NCI-H1105 (cell line): ENCODE measurements around the gene MRGPRG.
"Not testable (repeated sequence)": the region's sequence is repeated elsewhere in the genome, so short reads cannot be mapped to it uniquely, and the experiment has no call there.

Experiments used
- DNase-seq: peaks from one replicate; lab custom pipeline; 2025; lab: John Stamatoyannopoulos, UW

Gene MRGPRG

DNA sequence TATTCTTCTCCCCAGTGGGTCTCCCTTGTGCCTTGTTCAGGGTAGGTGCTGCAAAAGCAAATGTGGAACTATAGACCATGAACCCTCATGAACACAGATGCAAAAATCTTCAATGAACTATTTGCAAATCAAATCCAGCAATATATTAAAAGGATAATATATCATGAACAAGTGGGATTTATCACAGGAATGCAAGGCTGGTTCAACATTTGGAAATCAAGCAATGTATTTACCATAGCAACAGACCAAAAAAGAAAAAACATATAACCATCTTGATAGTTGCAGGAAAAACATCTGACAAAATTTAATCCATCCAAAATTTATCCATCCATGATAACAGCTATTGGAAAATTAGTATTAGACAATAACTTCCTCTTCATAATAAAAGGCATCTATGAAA lies 42.1 kb downstream of the MRGPRG start:
- DNase-seq = no peak

DNA sequence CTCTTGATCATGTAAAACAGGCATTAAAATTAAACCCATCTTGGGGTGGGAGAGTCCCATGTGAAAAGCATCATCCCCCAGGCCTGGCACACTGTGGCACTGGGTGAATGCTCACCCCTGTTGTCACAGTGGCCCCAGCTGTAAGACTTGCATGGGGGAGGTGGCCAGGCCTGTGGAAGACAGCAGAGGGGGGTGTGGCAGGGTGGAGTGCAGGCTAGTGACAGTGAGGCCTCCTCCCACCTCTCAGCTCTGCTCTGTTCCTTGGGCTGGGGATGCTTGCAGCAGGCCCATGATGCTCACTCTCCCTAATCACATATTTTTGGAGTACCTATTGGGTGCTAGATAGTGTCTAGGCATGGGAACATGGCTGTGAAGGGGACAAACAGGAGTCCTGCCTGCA lies 43.4 kb downstream of the MRGPRG start:
- no peak for DNase-seq

DNA sequence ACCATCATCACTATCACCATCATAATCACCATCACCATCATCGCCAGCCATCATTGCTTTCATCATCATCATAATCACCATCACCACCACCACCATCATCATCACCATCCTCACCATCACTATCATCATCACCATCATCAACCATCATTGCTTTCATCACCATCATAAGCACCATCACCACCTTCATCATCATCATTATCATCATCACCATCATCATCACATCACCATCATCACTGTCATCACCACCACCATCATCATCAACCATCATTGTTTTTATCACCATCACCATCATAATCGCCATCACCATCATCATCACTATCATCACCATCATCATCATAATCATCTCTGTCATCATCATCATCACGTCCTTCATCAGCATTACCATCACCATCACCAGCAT lies 44.2 kb downstream of the MRGPRG start:
- no peak for DNase-seq

DNA sequence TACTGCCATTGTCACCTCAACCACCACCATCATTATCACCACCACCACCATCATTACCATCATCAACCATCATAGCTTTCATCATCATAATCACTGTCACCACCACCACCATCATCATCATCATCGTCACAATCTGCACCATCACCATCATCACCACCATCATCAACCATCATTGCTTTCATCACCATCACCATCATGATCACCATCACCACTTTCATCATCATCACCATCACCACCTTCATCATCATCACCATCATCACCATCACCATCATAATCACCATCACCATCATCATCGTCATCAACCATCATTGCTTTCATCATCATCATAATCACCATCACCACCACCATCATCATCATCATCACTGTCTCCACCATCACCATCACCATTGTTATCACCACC lies 44.8 kb downstream of the MRGPRG start:
- no peak for DNase-seq

DNA sequence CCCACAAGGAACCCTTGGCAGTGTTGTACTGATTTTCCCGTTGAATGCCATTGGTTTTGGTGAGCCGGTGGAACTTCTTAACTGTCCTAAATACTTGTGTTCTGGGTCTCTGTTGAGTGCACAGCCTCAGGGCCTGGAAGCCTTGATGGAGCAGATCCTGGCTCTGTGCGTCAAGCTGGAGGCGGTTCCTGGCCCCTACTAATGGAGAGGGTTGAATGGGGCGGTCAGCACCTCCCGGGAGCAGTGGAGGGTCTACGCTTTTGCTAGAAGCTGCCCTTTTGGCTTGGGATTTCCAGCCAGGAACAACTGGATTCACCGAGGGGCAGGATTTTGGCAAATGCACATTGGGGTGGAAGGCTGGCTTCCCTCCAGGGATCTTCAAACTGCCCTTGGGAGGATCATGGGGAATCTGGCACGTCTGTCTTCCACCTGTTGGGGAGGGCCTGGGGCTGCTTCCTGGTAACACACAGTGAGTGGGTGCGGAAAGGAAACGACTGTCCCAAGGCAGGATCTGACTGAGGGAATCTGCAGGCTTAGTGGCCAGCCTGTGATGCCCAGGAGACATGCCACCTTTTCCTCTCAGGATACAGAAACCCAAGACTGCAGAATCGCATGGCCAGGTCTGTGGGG lies 46.6 kb downstream of the MRGPRG start:
- no peak for DNase-seq

DNA sequence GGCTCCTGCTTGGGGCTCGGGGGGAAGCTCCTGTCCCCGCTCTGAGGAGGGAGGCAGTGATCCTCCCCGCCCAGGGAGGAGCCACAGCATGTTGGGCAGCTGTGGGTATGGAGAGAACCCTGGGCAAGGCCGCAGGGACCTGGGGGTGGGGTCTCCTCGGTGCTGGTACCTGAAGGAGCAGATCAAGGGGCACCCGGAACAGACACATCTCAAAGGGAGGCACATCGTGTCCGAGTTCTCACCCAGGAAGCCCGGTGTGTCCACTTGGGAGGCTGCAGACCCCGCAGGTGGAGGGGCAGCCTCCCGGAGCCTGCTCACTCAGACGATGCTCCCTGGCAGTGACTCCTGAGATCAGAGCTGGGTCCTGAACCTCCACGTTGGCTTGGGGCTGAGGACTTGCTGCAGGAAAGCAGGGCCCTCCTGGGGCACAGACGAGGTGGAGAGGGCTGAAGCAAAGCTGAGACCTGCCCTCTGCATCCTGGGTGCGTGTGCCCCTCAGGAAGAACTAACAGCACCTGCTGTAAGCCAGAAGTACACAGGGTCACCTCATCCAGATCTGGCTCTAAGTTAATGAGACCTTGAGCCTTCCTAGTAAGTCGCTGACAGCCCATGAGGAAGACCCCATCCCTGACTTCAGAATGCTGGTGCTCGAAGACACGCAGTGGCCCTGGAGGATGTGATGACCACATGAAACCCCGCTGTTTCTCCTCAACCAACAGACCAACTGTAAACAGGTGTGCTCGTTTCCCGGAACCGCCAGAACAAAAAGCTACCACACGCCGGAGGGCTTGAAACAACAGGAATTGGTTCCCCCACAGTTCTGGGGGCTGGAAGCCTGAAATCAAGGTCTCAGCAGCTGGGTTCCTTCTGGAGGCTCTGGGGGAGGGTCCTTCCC lies 47.6 kb downstream of the MRGPRG start:
- DNase-seq = no peak

DNA sequence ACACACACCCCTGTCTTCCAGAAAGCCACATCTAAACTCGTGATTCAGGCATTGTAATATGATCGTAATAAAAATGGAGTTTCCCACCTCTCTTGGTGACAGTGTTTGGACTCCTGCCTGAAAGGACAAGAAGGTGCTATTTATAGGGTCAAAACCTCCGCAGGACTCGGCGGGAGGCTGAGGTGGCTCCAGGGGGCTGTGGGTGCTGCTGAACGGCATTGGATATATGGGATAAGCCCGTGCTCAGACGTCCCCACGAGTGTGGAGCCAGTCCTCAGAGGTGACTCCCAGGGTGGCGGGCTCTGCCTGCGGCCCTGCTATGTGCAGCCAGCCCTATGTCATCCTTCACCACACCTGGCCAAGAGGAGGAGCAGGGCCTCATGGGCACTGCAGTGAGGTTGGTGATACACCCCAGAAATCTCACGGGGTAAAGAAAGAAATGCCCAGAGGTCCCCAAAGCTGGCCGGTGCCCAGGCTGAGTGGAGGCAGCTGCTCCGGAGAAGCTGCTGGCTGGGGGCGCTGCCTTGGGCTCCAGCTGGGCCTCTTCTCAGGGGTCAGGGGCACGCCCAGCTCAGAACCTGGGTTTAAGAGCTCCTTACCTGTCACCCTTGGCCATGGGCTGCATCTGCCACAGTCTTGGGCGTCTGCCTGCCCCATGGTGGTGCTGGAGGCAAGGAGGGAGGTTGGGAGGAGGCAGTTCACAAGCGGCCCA lies 48.4 kb downstream of the MRGPRG start:
- no peak for DNase-seq

DNA sequence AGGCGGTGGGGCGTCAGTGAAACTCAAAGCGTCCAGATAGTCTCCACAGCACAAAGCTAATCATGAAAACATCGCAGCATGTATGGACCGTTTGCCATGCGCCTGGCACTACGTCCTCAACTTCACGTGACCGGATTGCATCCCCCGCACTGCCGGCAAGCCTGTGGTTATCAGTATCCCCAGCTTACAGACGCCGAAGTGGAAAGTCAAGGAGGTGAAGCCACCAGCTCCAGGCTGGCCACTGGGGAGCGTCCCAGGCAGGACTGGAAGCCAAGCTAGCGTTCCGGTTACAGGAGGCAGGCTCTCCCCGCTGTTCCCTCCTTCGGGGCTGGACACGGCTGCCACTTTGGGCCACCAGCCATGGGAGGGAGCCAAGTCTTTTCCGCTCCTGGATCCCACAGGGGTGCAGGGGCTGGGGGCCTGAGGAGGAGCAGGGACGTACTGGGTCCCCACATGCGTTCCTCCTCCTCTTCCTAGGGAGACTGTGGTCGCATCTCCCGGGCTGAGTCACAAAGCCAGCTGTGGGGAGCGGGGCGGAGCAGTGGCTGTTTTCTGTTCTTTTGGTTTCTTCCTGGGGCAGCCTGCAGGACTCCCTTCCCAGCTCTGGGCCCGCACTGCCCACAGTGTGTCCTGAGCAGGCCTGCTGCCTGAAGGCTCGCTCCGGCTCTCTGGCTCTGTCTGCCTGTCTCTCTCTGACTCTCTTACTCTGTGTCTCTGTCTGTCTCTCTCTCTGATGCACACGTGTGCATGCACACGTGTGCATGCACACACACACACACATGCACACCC lies 49.2 kb downstream of the MRGPRG start:
- no peak for DNase-seq

DNA sequence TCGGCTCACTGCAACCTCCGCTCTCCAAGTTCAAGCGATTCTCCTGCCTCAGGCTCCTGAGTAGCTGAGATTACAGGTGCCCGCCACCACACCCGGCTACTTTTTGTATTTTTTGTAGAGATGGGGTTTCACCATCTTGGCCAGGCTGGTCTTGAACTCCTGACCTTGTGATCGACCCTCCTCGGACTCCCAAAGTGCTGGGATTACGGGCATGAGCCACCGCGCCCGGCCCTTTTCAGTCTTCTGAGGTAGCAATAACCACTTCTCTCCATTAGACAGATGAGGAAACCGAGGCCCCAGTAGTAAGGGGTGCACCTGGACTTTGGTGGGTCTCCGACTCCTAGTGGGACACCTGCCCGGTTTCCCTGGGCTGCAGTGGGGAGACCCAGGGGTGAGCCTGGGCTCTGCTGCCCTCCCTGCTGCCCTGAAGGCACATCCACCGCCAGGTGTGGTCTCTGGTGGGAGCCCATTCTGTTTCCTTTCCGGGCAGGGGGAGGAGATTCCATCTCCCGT lies 49.8 kb downstream of the MRGPRG start:
- not testable (repeated sequence) for DNase-seq
